ENCODE data around the gene JOSD2.

The JOSD2 gene

DNA sequence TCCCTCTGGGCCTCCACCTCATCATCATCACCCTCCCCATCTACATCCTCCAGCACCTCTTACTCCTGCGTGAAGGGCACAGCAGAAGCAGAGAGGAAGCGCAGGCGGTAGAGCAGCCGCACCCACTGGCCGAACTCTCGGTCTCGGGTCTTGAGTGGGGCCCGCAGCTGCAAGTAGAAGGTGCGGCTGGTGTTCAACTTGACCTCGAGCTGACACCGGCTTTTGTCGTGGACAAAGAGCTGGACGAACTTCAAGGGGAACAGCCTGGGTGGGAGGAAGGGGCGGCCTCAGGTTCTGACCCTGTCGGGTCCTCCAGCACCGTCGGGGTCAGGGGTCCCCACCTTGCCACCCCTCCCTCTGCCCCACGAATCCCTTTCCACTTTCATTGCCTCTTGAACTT lies 43.4 kb downstream of the JOSD2 start:
- Mint-ChIP-seq H3K4me3 (no peak overlapping the region), H3K9me3 (no peaks in the 10 kb centered on the region), H3K4me1 (ENCODE audit: low read depth) (no peaks in the 10 kb centered on the region), H3K36me3 (ENCODE audit: low read depth) (no peaks in the 10 kb centered on the region), H3K27ac (no peak overlapping the region), H3K27me3 (ENCODE audit: low read depth) (no peaks in the 10 kb centered on the region)

DNA sequence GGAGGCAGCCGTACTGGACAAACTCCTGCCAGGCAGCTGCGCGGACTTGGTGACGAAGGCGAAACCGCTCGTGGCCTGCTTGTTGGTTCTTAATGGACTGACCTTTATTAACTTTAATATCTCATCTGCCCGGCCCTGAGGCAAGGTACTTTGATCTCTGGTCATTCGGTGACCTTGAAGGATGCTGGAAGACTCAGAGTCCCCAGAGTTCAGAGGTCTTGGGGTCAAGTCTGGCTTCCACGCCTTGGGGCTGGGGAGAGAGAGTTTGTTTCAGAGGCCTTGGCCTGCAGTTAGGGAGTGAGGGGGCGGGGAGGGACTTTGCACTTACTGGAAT lies 44.3 kb downstream of the JOSD2 start:
- no peaks in the 10 kb centered on the region for H3K4me1 Mint-ChIP-seq (ENCODE audit: low read depth)
- no peak overlapping the region for H3K4me3 Mint-ChIP-seq
- no peaks in the 10 kb centered on the region for H3K36me3 Mint-ChIP-seq (ENCODE audit: low read depth)
- H3K27ac Mint-ChIP-seq, result no peak overlapping the region
- H3K9me3 Mint-ChIP-seq, result no peaks in the 10 kb centered on the region
- H3K27me3 Mint-ChIP-seq (ENCODE audit: low read depth), result no peaks in the 10 kb centered on the region

DNA sequence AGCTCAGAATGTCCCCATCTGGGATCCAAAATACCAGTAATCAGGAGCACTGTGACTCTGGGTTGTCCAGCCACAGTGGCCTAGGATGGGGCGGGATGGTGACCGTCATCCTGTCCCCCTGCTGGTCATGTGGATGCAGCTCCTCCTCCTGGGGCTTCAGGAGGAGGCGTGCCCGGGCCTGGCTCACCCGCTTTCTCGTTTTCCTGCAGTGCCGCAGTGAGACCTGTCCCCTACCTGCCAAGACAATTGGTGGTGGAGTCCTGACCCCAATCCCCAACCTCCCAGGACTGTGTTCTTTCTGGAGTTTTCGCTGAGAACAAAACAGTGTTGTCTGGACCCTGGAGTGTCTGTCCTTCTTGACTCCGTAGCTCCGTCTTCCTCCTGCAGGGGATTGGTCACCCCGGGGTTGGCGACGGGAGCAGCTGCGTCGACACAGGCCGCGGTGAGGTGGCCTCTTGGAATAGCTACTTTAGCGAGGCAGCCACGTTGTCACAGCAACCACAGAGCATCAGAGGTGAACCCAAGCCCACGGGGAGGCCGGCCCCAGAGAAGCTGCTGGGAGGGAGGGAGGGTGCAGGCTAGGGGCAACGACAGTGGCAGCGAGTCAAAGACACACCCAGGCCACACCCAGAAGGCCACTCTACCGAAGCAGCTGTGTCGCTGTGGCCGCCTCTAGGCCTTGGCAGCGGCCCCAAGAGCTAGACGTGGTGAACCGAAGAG lies 44.8 kb downstream of the JOSD2 start:
- no peaks in the 10 kb centered on the region for H3K9me3 Mint-ChIP-seq
- no peak overlapping the region for H3K27ac Mint-ChIP-seq
- H3K4me1 Mint-ChIP-seq (ENCODE audit: low read depth), result peaks cover 3% of the 10 kb centered on the region
- H3K4me3 Mint-ChIP-seq, result no peak overlapping the region
- no peaks in the 10 kb centered on the region for H3K36me3 Mint-ChIP-seq (ENCODE audit: low read depth)
- no peaks in the 10 kb centered on the region for H3K27me3 Mint-ChIP-seq (ENCODE audit: low read depth)

DNA sequence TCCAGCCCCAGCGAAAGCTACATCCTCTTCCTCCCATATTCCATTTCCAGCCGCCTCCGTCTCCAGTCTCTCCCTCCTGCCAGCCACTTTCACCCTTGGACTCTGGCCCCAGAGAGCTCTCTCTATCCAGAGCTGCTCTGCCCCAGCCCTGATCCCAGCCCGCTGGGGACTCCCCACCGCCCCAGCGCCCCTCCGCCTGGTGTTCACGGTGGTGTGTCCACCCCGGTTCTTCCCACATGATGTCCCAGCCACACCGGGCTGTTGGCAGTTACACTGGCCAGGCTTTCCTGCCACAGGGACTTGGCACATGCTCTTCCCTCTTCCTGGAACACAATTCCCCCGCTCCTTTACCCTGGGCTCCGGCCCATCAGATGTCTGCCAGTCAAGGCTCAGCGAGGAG lies 46.0 kb downstream of the JOSD2 start:
- Mint-ChIP-seq H3K4me3 (no peak overlapping the region), H3K4me1 (ENCODE audit: low read depth) (peaks cover 8% of the 10 kb centered on the region), H3K27me3 (ENCODE audit: low read depth) (no peaks in the 10 kb centered on the region), H3K9me3 (no peaks in the 10 kb centered on the region), H3K27ac (no peak overlapping the region), H3K36me3 (ENCODE audit: low read depth) (no peaks in the 10 kb centered on the region)

DNA sequence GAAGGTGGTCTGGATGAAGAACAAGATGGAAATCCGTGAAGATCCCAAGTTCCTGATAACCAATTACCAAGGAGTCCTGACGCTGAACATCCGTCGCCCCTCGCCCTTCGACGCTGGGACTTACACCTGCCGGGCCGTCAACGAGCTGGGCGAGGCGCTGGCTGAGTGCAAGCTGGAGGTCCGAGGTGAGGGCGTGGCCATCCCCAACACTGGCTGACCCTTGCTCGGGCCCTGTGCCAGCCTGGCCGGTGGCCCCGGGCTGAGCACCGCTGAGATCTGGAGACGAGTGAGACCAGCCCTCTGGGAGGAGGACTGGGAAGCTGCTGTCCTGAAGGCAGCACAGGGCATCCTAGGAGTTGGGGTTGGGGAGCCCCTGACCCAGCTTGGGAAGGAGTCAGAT lies 46.6 kb downstream of the JOSD2 start:
- no peaks in the 10 kb centered on the region for H3K27me3 Mint-ChIP-seq (ENCODE audit: low read depth)
- no peaks in the 10 kb centered on the region for H3K9me3 Mint-ChIP-seq
- H3K27ac Mint-ChIP-seq, result no peak overlapping the region
- H3K4me1 Mint-ChIP-seq (ENCODE audit: low read depth), result peaks cover 9% of the 10 kb centered on the region
- H3K36me3 Mint-ChIP-seq (ENCODE audit: low read depth), result no peaks in the 10 kb centered on the region
- no peak overlapping the region for H3K4me3 Mint-ChIP-seq

DNA sequence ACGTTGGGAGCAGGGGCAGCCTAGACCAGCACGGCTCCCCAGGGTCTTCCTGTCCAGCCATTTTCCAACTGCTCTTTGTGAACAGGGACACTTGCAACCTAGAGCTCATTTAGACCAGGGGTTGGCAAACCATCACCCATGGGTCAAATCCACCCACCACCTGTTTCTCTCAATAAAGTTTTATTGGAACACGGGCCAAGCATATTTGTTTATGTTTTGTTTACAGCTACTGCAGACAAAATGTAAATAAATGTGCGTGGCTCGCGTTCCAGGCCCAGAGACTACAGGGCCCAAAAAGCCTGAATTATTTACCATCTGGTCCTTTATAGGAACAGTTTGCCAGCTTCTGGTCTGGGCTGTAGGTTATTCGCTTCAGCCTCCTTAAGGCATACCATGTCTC lies 48.0 kb downstream of the JOSD2 start:
- H3K9me3 Mint-ChIP-seq, result no peaks in the 10 kb centered on the region
- no peaks in the 10 kb centered on the region for H3K27me3 Mint-ChIP-seq (ENCODE audit: low read depth)
- H3K36me3 Mint-ChIP-seq (ENCODE audit: low read depth), result no peaks in the 10 kb centered on the region
- no peak overlapping the region for H3K4me3 Mint-ChIP-seq
- H3K4me1 Mint-ChIP-seq (ENCODE audit: low read depth), result peaks cover 9% of the 10 kb centered on the region
- no peak overlapping the region for H3K27ac Mint-ChIP-seq

DNA sequence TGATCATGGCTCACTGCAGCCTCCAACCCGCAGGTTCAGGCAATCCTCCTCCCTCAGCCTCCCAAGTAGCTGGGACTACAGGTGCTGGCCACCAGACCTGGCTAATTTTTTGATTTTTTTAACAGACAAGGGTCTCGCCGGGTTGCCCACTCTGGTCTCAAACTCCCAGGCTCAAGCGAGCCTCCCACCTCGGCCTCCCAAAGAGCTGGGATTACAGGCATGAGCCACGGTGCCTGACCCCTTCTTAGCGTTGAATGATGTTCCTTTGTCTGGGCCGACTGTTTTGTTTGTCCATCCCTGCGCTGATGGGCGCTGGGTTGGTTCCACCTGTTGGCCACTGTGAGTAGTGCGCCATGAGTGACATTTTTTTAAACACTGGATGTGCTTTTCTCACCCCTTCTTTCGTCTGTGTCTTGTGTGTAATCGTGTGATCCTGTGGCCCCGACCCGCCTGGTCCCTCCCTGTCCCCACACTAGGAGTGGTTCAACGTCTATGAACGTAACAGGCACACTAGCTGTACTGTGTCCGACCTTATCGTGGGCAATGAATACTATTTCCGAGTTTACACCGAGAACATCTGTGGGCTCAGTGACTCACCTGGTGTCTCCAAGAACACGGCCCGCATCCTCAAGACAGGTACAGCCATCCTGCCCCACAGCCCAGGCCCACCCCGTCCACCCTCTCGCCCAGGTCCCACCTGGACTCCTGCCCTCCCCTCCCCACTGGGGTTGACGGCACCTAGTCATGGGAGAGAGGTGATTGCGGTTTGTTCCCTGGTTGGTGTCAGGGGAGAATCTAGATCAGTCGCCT lies 49.7 kb downstream of the JOSD2 start:
- Mint-ChIP-seq H3K36me3 (ENCODE audit: low read depth) (no peaks in the 10 kb centered on the region), H3K9me3 (no peaks in the 10 kb centered on the region), H3K27me3 (ENCODE audit: low read depth) (peaks cover 4% of the 10 kb centered on the region), H3K4me3 (no peak overlapping the region), H3K27ac (no peak overlapping the region), H3K4me1 (ENCODE audit: low read depth) (peaks cover 9% of the 10 kb centered on the region)

DNA sequence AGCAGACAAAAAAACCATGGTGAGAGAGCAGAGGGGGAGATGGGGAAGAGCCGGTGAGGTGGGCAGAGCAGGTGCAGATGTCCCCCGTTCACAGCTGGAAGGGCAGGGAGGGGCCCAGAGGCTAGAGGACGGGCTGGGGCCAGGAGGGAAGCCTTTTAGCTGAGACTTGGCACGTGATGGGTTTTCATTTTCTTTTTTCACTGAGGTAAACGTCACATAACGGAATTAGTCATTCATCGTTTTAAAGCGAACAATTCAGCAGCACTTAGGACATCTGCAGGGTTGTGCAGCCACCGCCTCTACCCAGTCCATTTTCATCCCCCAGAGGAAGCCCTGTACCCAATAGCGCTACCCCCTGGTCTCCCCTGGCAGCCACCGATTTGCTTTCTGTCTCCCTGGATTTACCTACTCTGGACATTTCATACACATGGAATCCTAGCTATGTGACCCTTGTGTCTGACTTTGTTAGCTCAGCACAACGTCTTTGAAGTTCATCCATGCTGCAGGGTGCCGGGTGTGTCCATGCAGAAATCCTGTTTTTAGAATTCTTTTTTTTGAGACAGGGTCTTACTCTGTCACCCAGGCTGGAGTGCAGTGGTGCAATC lies 50.7 kb downstream of the JOSD2 start:
- no peak overlapping the region for H3K27ac Mint-ChIP-seq
- no peaks in the 10 kb centered on the region for H3K9me3 Mint-ChIP-seq
- H3K27me3 Mint-ChIP-seq (ENCODE audit: low read depth), result peaks cover 4% of the 10 kb centered on the region
- H3K4me3 Mint-ChIP-seq, result no peak overlapping the region
- H3K4me1 Mint-ChIP-seq (ENCODE audit: low read depth), result peaks cover 9% of the 10 kb centered on the region
- H3K36me3 Mint-ChIP-seq (ENCODE audit: low read depth), result no peaks in the 10 kb centered on the region

DNA sequence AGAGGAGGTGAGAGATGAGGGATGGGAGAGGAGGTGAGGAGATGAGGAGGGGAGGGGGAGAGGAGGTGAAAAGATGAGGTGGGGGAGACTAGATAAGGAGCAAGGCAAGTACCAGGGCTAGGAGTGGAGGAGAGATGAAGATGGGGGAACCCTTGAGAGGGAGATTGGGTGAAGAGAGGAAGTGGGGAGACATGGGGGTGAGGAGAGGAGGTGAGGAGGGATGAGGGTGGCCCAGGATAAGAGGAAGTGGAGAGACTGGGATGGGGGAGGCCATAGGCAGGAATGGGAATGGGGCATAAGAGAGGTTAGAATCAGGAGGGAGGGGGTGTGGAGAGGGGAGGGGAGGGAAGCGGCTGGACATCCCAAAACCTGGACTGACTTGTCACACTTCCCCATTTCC lies 51.4 kb downstream of the JOSD2 start:
- Mint-ChIP-seq H3K4me3 (no peak overlapping the region), H3K36me3 (ENCODE audit: low read depth) (no peaks in the 10 kb centered on the region), H3K4me1 (ENCODE audit: low read depth) (peaks cover 9% of the 10 kb centered on the region), H3K27ac (no peak overlapping the region), H3K27me3 (ENCODE audit: low read depth) (peaks cover 4% of the 10 kb centered on the region), H3K9me3 (no peaks in the 10 kb centered on the region)

DNA sequence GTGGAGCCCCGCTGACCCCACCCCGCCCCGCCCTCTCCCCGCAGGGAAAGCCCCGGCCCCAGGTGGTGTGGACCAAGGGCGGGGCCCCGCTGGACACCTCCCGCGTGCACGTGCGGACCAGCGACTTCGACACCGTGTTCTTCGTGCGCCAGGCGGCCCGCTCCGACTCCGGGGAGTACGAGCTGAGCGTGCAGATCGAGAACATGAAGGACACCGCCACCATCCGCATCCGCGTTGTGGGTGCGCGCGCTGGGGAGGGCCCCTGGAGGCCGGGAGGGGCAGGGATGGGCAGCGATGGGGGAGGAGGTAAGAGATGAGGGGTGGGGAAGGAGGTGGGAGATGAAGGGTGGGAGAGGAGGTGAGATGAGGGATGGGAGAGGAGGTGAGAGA lies 51.9 kb downstream of the JOSD2 start:
- H3K27me3 Mint-ChIP-seq (ENCODE audit: low read depth), result peaks cover 4% of the 10 kb centered on the region
- H3K4me3 Mint-ChIP-seq, result no peak overlapping the region

DNA sequence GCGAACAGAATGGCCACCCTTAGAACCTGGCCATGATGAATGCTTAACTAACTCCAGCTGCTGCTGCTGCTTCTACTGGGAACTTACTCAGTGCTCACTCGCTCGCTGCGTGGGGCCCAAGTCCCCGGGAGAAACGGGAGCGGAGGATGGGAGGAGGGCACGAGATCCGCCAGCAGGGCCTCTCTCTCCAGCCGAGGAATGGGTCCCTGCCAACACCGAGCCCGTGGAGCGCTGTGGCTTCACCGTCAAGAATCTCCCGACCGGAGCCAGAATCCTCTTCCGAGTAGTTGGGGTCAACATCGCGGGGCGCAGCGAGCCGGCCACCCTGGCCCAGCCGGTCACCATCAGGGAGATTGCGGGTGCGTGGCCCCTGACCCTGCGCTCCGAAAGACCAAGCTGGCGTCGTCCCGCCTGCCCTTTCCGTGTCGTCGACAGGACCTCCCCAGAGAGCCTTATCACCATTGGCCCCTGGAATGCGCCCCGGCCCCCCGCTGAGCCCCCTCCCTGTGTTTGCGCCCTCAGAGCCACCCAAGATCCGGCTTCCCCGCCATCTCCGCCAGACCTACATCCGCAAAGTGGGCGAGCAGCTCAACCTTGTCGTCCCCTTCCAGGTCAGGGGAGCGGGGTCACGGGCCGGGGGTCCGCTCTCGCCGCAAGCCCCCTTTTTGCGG lies 52.5 kb downstream of the JOSD2 start:
- peaks cover 4% of the 10 kb centered on the region for H3K27me3 Mint-ChIP-seq (ENCODE audit: low read depth)
- no peaks in the 10 kb centered on the region for H3K36me3 Mint-ChIP-seq (ENCODE audit: low read depth)
- H3K9me3 Mint-ChIP-seq, result no peaks in the 10 kb centered on the region
- H3K4me3 Mint-ChIP-seq, result no peak overlapping the region
- H3K4me1 Mint-ChIP-seq (ENCODE audit: low read depth), result peaks cover 9% of the 10 kb centered on the region
- no peak overlapping the region for H3K27ac Mint-ChIP-seq

More for the DNA sequence above, 51.9 kb downstream of the JOSD2 start:
- H3K36me3 Mint-ChIP-seq (ENCODE audit: low read depth), result no peaks in the 10 kb centered on the region
- H3K9me3 Mint-ChIP-seq, result no peaks in the 10 kb centered on the region
- H3K4me1 Mint-ChIP-seq (ENCODE audit: low read depth), result peaks cover 9% of the 10 kb centered on the region
- no peak overlapping the region for H3K27ac Mint-ChIP-seq

DNA sequence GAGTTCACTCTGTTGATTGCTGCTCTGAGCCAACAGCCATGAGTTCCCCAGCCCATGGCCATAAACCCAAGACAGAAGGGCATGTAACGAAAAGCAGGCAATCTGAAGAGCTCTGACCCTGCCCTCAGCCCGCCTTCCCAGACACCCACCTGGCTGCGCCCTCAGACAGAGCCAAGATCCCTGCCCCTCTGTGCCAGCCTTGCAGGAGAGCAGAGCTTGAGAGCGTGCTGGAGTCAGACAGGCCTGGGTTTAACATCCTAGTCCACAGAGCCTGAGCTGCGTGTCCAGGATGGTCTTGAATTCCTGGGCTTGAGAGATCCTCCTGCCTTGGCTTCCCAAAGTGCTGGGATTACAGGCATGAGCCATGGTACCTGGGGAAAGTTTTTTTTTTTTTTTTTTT lies 53.7 kb downstream of the JOSD2 start:
- no peaks in the 10 kb centered on the region for H3K9me3 Mint-ChIP-seq
- H3K27me3 Mint-ChIP-seq (ENCODE audit: low read depth), result peaks cover 4% of the 10 kb centered on the region
- peaks cover 9% of the 10 kb centered on the region for H3K4me1 Mint-ChIP-seq (ENCODE audit: low read depth)
- H3K36me3 Mint-ChIP-seq (ENCODE audit: low read depth), result no peaks in the 10 kb centered on the region
- no peak overlapping the region for H3K4me3 Mint-ChIP-seq
- no peak overlapping the region for H3K27ac Mint-ChIP-seq

Data from T-helper 1 cell treated with Interleukin-12 subunit alpha and Interleukin-12 subunit beta and Interleukin-4 antibody, amounts not matched to agents 30 μg/mL and 1 μg/mL, for 36 hours (primary cell).